DND-41 (cell line): Measurements from ENCODE around the gene TXN.

Experiments used
- ATAC-seq: fragments of 200-7000 bp; cut with Tn5 transposase; 3 replicates; pipeline ENCODE4 v1.9.1; 2021; ENCODE audit warnings: low read depth; ENCODE audit not compliant: insufficient read depth
- DNase-seq: peaks from one replicate; pipeline ENCODE4 v3.0.0-alpha.2; 2020
- H2AFZ ChIP-seq: 2 replicates; pipeline ENCODE4 v1.6.0; 2012; ENCODE audit warnings: low read depth, low read length
- H3K27ac ChIP-seq: 2 replicates; pipeline ENCODE4 v1.5.1; 2012; ENCODE audit warnings: low read length, inconsistent platforms
- H3K27me3 ChIP-seq: fragments of 200-600 bp; sonication (generic); 2 replicates; pipeline ENCODE4 v1.6.0; 2012; ENCODE audit warnings: low read length, mild to moderate bottlenecking, inconsistent platforms; ENCODE audit not compliant: insufficient read depth, poor library complexity
- H3K36me3 ChIP-seq: 2 replicates; pipeline ENCODE4 v1.5.1; 2012; ENCODE audit warnings: low read length, inconsistent platforms; ENCODE audit not compliant: insufficient read depth
- H3K4me1 ChIP-seq: 2 replicates; pipeline ENCODE4 v1.5.1; 2012; ENCODE audit warnings: mild to moderate bottlenecking, low read length; ENCODE audit not compliant: insufficient read depth
- H3K4me2 ChIP-seq: 2 replicates; pipeline ENCODE4 v1.6.0; 2012; ENCODE audit warnings: mild to moderate bottlenecking, moderate library complexity, low read length, inconsistent platforms; ENCODE audit not compliant: insufficient read depth
- H3K4me3 ChIP-seq, 2 experiments: fragments of 200-600 bp in 1 of 2; shearing (Covaris generic) in 1 of 2; 2 replicates each; pipeline ENCODE4 v1.5.1; 2012 to 2016; ENCODE audit warnings: inconsistent platforms in 2 of 2, low read length in 2 of 2, mild to moderate bottlenecking in 2 of 2, low read depth in 1 of 2, moderate library complexity in 1 of 2
- H3K79me2 ChIP-seq: 2 replicates; pipeline ENCODE4 v1.6.0; 2012; ENCODE audit warnings: low read length, inconsistent platforms; ENCODE audit not compliant: insufficient read depth
- H3K9ac ChIP-seq: 2 replicates; pipeline ENCODE4 v1.6.0; 2012; ENCODE audit warnings: low read depth, mild to moderate bottlenecking, inconsistent platforms, low read length, moderate library complexity
- H3K9me3 ChIP-seq: 2 replicates; pipeline ENCODE4 v1.5.1; 2012; ENCODE audit warnings: low read length, moderate library complexity, mild to moderate bottlenecking, inconsistent platforms; ENCODE audit not compliant: insufficient read depth, severe bottlenecking
- H4K20me1 ChIP-seq: 2 replicates; pipeline ENCODE4 v1.6.0; 2012; ENCODE audit warnings: low read length; ENCODE audit not compliant: insufficient read depth
- CTCF ChIP-seq: IDR thresholded peaks from 2 replicates; pipeline ENCODE4 v1.5.1; 2012; ENCODE audit warnings: borderline replicate concordance, low read length, moderate library complexity, mild to moderate bottlenecking; ENCODE audit not compliant: poor library complexity, severe bottlenecking; ENCODE audit errors: extremely low read depth
- EZH2 ChIP-seq: IDR thresholded peaks from 3 replicates; pipeline ENCODE4 v1.6.1; 2012; ENCODE audit warnings: borderline replicate concordance, low read depth, mild to moderate bottlenecking, moderate library complexity, low read length, inconsistent platforms; ENCODE audit not compliant: severe bottlenecking

Gene TXN

GRCh38 chr9:110241260-110241857 lies 14.9 kb downstream of the TXN start:
- Histone ChIP-seq H3K9me3 (no peaks in the 10 kb centered on the region), H3K27ac (no peak overlapping the region), H3K9ac (no peak overlapping the region), H3K4me2 (no peak overlapping the region), H4K20me1 (peaks cover 3% of the 10 kb centered on the region; the same call in 1 of the 2 replicates), H3K4me3 (no peak overlapping the region), H3K79me2 (peaks cover 3% of the 10 kb centered on the region; the same call in 1 of the 2 replicates), H3K36me3 (peaks cover 30% of the 10 kb centered on the region), H3K27me3 (no peaks in the 10 kb centered on the region), H2AFZ (no peak overlapping the region), H3K4me1 (no peaks in the 10 kb centered on the region)
- DNase-seq (no peak), ATAC-seq (no peak)
- TF ChIP-seq CTCF = no peak

GRCh38 chr9:110240198-110240597 lies 16.1 kb downstream of the TXN start:
- H3K27ac ChIP-seq = no peak overlapping the region
- H4K20me1 ChIP-seq = no peaks in the 10 kb centered on the region; the same call in 1 of the 2 replicates
- no peaks in the 10 kb centered on the region for H3K4me1 ChIP-seq
- no peak for TF ChIP-seq EZH2
- TF ChIP-seq CTCF = no peak
- no peak overlapping the region for H3K9ac ChIP-seq
- H3K36me3 ChIP-seq = peaks cover 22% of the 10 kb centered on the region; the same call in 1 of the 2 replicates
- no peaks in the 10 kb centered on the region for H3K27me3 ChIP-seq
- H3K79me2 ChIP-seq = no peaks in the 10 kb centered on the region; the same call in 1 of the 2 replicates
- ATAC-seq (no peak), DNase-seq (no peak)
- no peak overlapping the region for H3K4me2 ChIP-seq
- H3K4me3 ChIP-seq = no peak overlapping the region
- no peak overlapping the region for H2AFZ ChIP-seq
- H3K9me3 ChIP-seq = no peaks in the 10 kb centered on the region

- no peaks in the 10 kb centered on the region for H4K20me1 ChIP-seq
- ATAC-seq = no peak
- H2AFZ ChIP-seq = no peak overlapping the region
- H3K27me3 ChIP-seq = no peaks in the 10 kb centered on the region
- H3K4me1 ChIP-seq = no peaks in the 10 kb centered on the region
- DNase-seq = no peak
- no peaks in the 10 kb centered on the region for H3K9me3 ChIP-seq
- no peak overlapping the region for H3K9ac ChIP-seq
- TF ChIP-seq CTCF (no peak), EZH2 (no peak)
- no peak overlapping the region for H3K4me3 ChIP-seq
- H3K36me3 ChIP-seq = no peaks in the 10 kb centered on the region
- H3K27ac ChIP-seq = no peak overlapping the region
- no peaks in the 10 kb centered on the region for H3K79me2 ChIP-seq
- H3K4me2 ChIP-seq = no peak overlapping the region
Observed at GRCh38 chr9:110228321-110228720, 28.0 kb downstream of the TXN start.
